ENCODE measurements around the gene TAF15. TPM values are rescaled to one million over a fixed set of nuclear protein-coding genes. Genes with fewer than 3 reads are reported as not detected.
A peak's percentile ranks its signal among the peaks of the same experiment; 100 is the strongest.

TAF15 gene
- total and polyA plus RNA-seq, 2 of the 13 experiments (the other 11 are each of a cell fraction or from before 2014, with no cell fraction given) = 25.2 to 26.5 TPM

GRCh38 chr17:35809855-35810461 is 674 bp downstream of the TAF15 start (continued):
- no peak for TF ChIP-seq MLXIP (CRISPR knock-in tag; IDR thresholded peaks at IDR 0.05; ENCODE audit: borderline replicate concordance)
- TF ChIP-seq THYN1 (CRISPR knock-in tag; IDR thresholded peaks at IDR 0.05; ENCODE audit: borderline replicate concordance, low read depth) = no peak
- TF ChIP-seq HOXA9 (CRISPR knock-in tag; IDR thresholded peaks at IDR 0.05; ENCODE audit: borderline replicate concordance) = no peak
- TF ChIP-seq ARNT2 (CRISPR knock-in tag; IDR thresholded peaks at IDR 0.05; ENCODE audit: low read depth) = 0 out of 2 replicates have a peak, but pooled peaks have one; percentile 7
- no peak for TF ChIP-seq ZNF253 (CRISPR knock-in tag; IDR thresholded peaks at IDR 0.05; ENCODE audit: borderline replicate concordance)
- no peak for TF ChIP-seq ZNF12 (CRISPR knock-in tag; IDR thresholded peaks at IDR 0.05)
- peak; percentile 17; the same call in 1 of the 2 replicates for TF ChIP-seq ZNF709 (CRISPR knock-in tag; IDR thresholded peaks at IDR 0.05)
- no peak for TF ChIP-seq ZNF256 (CRISPR knock-in tag; conservative IDR thresholded peaks at IDR 0.05)
- 0 out of 2 replicates have a peak, but pooled peaks have one; percentile 17 for TF ChIP-seq ZNF234 (CRISPR knock-in tag; conservative IDR thresholded peaks at IDR 0.05)
- TF ChIP-seq FOXO4 (CRISPR knock-in tag; conservative IDR thresholded peaks at IDR 0.05) = no peak
- TF ChIP-seq MEIS2 (CRISPR knock-in tag; IDR thresholded peaks at IDR 0.05) = no peak
- TF ChIP-seq ETV6 (CRISPR knock-in tag; conservative IDR thresholded peaks at IDR 0.05) = no peak
- no peak for TF ChIP-seq POLR2G (IDR thresholded peaks at IDR 0.05; ENCODE audit: low read depth, low read length)
- no peak for TF ChIP-seq PBX2 (CRISPR knock-in tag; IDR thresholded peaks at IDR 0.05)
- TF ChIP-seq SMC3 (IDR thresholded peaks at IDR 0.05; ENCODE audit: low read length) = no peak
- no peak for TF ChIP-seq TAF15 (IDR thresholded peaks at IDR 0.05; ENCODE audit: low read depth, low read length, poor library complexity, severe bottlenecking)
- TF ChIP-seq ZNF136 (CRISPR knock-in tag; IDR thresholded peaks at IDR 0.05; ENCODE audit: low read depth) = no peak

Measured in HepG2 (cell line).